ENCODE data around the gene SMPDL3A.

The SMPDL3A gene

GRCh38 chr6:122783401-122783800, 5.7 kb upstream of the SMPDL3A start:
- no peak for TF ChIP-seq CTCF (IDR thresholded peaks at IDR 0.05)
- intact Hi-C loops (cut with DNase I; ENCODE audit: low total_unique reads) = no loop called here
- Histone ChIP-seq H3K27ac (no peak overlapping the region), H3K36me3 (no peaks in the 10 kb centered on the region), H3K27me3 (peaks cover 0 to 3% of the 10 kb centered on the region in 2 donors), H3K4me1 (peaks cover 0 to 3% (median under 1%) of the 10 kb centered on the region in 4 donors), H3K4me3 (no peak overlapping the region), H3K9me3 (no peaks in the 10 kb centered on the region)
- no peak for DNase-seq

GRCh38 chr6:122785891-122786290, 3.2 kb upstream of the SMPDL3A start:
- peaks cover 0 to 3% of the 10 kb centered on the region in 2 donors for H3K27me3 ChIP-seq
- DNase-seq = no peak
- intact Hi-C loops (cut with DNase I; ENCODE audit: low total_unique reads) = no loop called here

GRCh38 chr6:122787721-122788120, 1.3 kb upstream of the SMPDL3A start:
- TF ChIP-seq CTCF (IDR thresholded peaks at IDR 0.05) = no peak
- DNase-seq = no peak
- no peak overlapping the region for H3K4me3 ChIP-seq
- H3K27me3 ChIP-seq = no peaks in the 10 kb centered on the region
- intact Hi-C loops (cut with DNase I; ENCODE audit: low total_unique reads) = no loop called here
- peaks cover 0 to 16% (median 4%) of the 10 kb centered on the region in 4 donors for H3K4me1 ChIP-seq
- H3K36me3 ChIP-seq = no peaks in the 10 kb centered on the region
- H3K9me3 ChIP-seq = no peaks in the 10 kb centered on the region
- H3K27ac ChIP-seq = no peak overlapping the region

More at GRCh38 chr6:122785891-122786290, 3.2 kb upstream of the SMPDL3A start:
- Histone ChIP-seq H3K27ac (no peak overlapping the region), H3K4me3 (no peak overlapping the region), H3K9me3 (no peaks in the 10 kb centered on the region), H3K4me1 (peaks cover 0 to 16% (median 4%) of the 10 kb centered on the region in 4 donors), H3K36me3 (no peaks in the 10 kb centered on the region)
- TF ChIP-seq CTCF (IDR thresholded peaks at IDR 0.05) = no peak

- H3K4me1 ChIP-seq = peaks cover 0 to 16% (median 4%) of the 10 kb centered on the region in 4 donors
- peak overlapping the region in 1 of 2 donors; percentile 85 for H3K27ac ChIP-seq
- H3K4me3 ChIP-seq = no peak overlapping the region
- DNase-seq = no peak
- H3K27me3 ChIP-seq = no peaks in the 10 kb centered on the region
- H3K9me3 ChIP-seq = no peaks in the 10 kb centered on the region
- TF ChIP-seq CTCF (IDR thresholded peaks at IDR 0.05) = no peak
- no peaks in the 10 kb centered on the region for H3K36me3 ChIP-seq
- intact Hi-C loops (cut with DNase I; ENCODE audit: low total_unique reads) = no loop called here
Observed at GRCh38 chr6:122788208-122788607, 850 bp upstream of the SMPDL3A start.

- no peak for DNase-seq
- Histone ChIP-seq H3K9me3 (no peaks in the 10 kb centered on the region), H3K27me3 (no peaks in the 10 kb centered on the region), H3K36me3 (no peaks in the 10 kb centered on the region), H3K4me1 (peaks cover 0 to 16% (median 4%) of the 10 kb centered on the region in 4 donors), H3K4me3 (peak overlapping the region; percentile 68 to 82), H3K27ac (peak overlapping the region; percentile 85 to 90)
- intact Hi-C loops (cut with DNase I; ENCODE audit: low total_unique reads) = no loop called here
- no peak for TF ChIP-seq CTCF (IDR thresholded peaks at IDR 0.05)
Observed at GRCh38 chr6:122788663-122789181, 336 bp upstream of the SMPDL3A start.

GRCh38 chr6:122790028-122790422, 967 bp downstream of the SMPDL3A start:
- no peaks in the 10 kb centered on the region for H3K36me3 ChIP-seq
- intact Hi-C loops (cut with DNase I; ENCODE audit: low total_unique reads) = no loop called here
- peak overlapping the region; percentile 85 to 90 for H3K27ac ChIP-seq
- H3K27me3 ChIP-seq = no peaks in the 10 kb centered on the region
- H3K9me3 ChIP-seq = no peaks in the 10 kb centered on the region
- DNase-seq = no peak
- no peak for TF ChIP-seq CTCF (IDR thresholded peaks at IDR 0.05)
- H3K4me3 ChIP-seq = peak overlapping the region; percentile 68 to 82
- H3K4me1 ChIP-seq = peaks cover 0 to 16% (median 4%) of the 10 kb centered on the region in 4 donors

Measured in tibial artery (tissue), 4 donors.